NT2/D1 (cell line): Measurements from ENCODE around the gene BAG1.

Experiments used
- YY1 ChIP-seq: IDR thresholded peaks from 2 replicates; pipeline ENCODE4 v1.6.1; 2011; ENCODE audit not compliant: insufficient read length, insufficient read depth
- ZNF274 ChIP-seq: IDR thresholded peaks from 2 replicates; pipeline ENCODE4 v1.6.1; 2011; ENCODE audit warnings: mild to moderate bottlenecking, low read depth, low read length

DNA sequence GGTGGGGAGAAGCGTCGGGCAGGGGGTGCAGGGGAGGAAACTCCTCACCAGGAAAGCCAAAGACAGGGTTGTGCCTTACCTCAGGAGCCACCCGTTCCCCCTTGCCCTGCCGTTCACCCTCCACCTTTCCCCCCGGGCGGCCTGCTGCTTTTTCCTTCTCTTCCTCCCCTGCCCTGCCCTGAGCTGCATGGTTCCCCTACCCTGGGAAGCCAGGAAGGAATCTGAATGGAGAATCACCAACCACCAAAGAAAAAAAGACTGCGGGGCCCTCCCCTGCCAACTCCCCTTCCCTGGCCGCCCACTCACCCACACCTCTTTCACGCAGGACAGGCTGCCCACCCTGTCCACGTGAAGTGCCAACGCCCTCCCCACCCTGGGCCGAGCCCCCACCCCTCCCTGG lies 25.0 kb upstream of the BAG1 start:
- no peak for TF ChIP-seq YY1
- TF ChIP-seq ZNF274: no peak
